Stimulated activated memory B cell treated with anti-CD40 and anti-IgM and Interleukin-4, amounts not matched to agents 10 μg/mL and 1 μg/mL and 100 μg/mL, for 72 hours (primary cell): Measurements from ENCODE around the gene CSTF3.
"Not testable (repeated sequence)": the region's sequence is repeated elsewhere in the genome, so short reads cannot be mapped to it uniquely, and the experiment has no call there.

Source experiments
- ATAC-seq: fragments of 150-1000 bp; cut with Tn5 transposase; 2 replicates; pipeline ENCODE4 v1.10.0; 2021
- H3K27ac Mint-ChIP-seq: one replicate; pipeline ENCODE4 v1.8.0; 2022; ENCODE audit warnings: mild to moderate bottlenecking, mixed read lengths
- H3K27me3 Mint-ChIP-seq: one replicate; pipeline ENCODE4 v1.8.0; 2022; ENCODE audit warnings: mixed read lengths
- H3K36me3 Mint-ChIP-seq: one replicate; pipeline ENCODE4 v1.8.0; 2022; ENCODE audit warnings: mixed read lengths
- H3K4me1 Mint-ChIP-seq: one replicate; pipeline ENCODE4 v1.8.0; 2022; ENCODE audit warnings: mixed read lengths
- H3K4me3 Mint-ChIP-seq: one replicate; pipeline ENCODE4 v1.8.0; 2022; ENCODE audit warnings: mild to moderate bottlenecking, moderate library complexity, mixed read lengths
- H3K9me3 Mint-ChIP-seq: one replicate; pipeline ENCODE4 v1.8.0; 2022; ENCODE audit warnings: mixed read lengths

The CSTF3 gene

GRCh38 chr11:33176760-33177159 is 15.5 kb upstream of the CSTF3 start:
- not testable (repeated sequence) for H3K9me3 Mint-ChIP-seq, H3K27me3 Mint-ChIP-seq, H3K4me1 Mint-ChIP-seq, H3K36me3 Mint-ChIP-seq, H3K4me3 Mint-ChIP-seq, ATAC-seq, H3K27ac Mint-ChIP-seq

- peaks cover 6% of the 10 kb centered on the region for H3K36me3 Mint-ChIP-seq
- ATAC-seq: no peak
- H3K27me3 Mint-ChIP-seq: no peaks in the 10 kb centered on the region
These were observed 11.7 kb upstream of the CSTF3 start for GRCh38 chr11:33172996-33173395.

GRCh38 chr11:33172345-33172744 is 11.1 kb upstream of the CSTF3 start:
- no peaks in the 10 kb centered on the region for H3K9me3 Mint-ChIP-seq
- H3K36me3 Mint-ChIP-seq: peaks cover 6% of the 10 kb centered on the region
- H3K4me1 Mint-ChIP-seq: no peaks in the 10 kb centered on the region
- no peak overlapping the region for H3K27ac Mint-ChIP-seq
- ATAC-seq: no peak
- H3K27me3 Mint-ChIP-seq: no peaks in the 10 kb centered on the region
- H3K4me3 Mint-ChIP-seq: no peak overlapping the region

More at GRCh38 chr11:33172996-33173395, 11.7 kb upstream of the CSTF3 start:
- no peaks in the 10 kb centered on the region for H3K9me3 Mint-ChIP-seq
- H3K27ac Mint-ChIP-seq: no peak overlapping the region
- no peaks in the 10 kb centered on the region for H3K4me1 Mint-ChIP-seq
- no peak overlapping the region for H3K4me3 Mint-ChIP-seq

- H3K9me3 Mint-ChIP-seq: no peaks in the 10 kb centered on the region
- H3K36me3 Mint-ChIP-seq: peaks cover 6% of the 10 kb centered on the region
- H3K4me1 Mint-ChIP-seq: no peaks in the 10 kb centered on the region
- no peaks in the 10 kb centered on the region for H3K27me3 Mint-ChIP-seq
- H3K27ac Mint-ChIP-seq: no peak overlapping the region
- no peak for ATAC-seq
- H3K4me3 Mint-ChIP-seq: no peak overlapping the region
These were observed 10.0 kb upstream of the CSTF3 start for GRCh38 chr11:33171251-33171650.

GRCh38 chr11:33168709-33169200 is 7.5 kb upstream of the CSTF3 start:
- H3K27me3 Mint-ChIP-seq: no peaks in the 10 kb centered on the region
- H3K9me3 Mint-ChIP-seq: no peaks in the 10 kb centered on the region
- no peaks in the 10 kb centered on the region for H3K36me3 Mint-ChIP-seq
- no peak overlapping the region for H3K27ac Mint-ChIP-seq
- no peaks in the 10 kb centered on the region for H3K4me1 Mint-ChIP-seq
- no peak for ATAC-seq
- no peak overlapping the region for H3K4me3 Mint-ChIP-seq

GRCh38 chr11:33162831-33163230 is 1.6 kb upstream of the CSTF3 start:
- no peak overlapping the region for H3K27ac Mint-ChIP-seq
- peak overlapping the region; percentile 12 for H3K4me3 Mint-ChIP-seq
- no peak for ATAC-seq
- peaks cover 17% of the 10 kb centered on the region for H3K36me3 Mint-ChIP-seq
- no peaks in the 10 kb centered on the region for H3K9me3 Mint-ChIP-seq
- no peaks in the 10 kb centered on the region for H3K27me3 Mint-ChIP-seq
- peaks cover 42% of the 10 kb centered on the region for H3K4me1 Mint-ChIP-seq

- H3K9me3 Mint-ChIP-seq: no peaks in the 10 kb centered on the region
- H3K27ac Mint-ChIP-seq: peak overlapping the region; percentile 99
- no peaks in the 10 kb centered on the region for H3K27me3 Mint-ChIP-seq
- ATAC-seq: no peak
- H3K4me3 Mint-ChIP-seq: peak overlapping the region; percentile 100
- peaks cover 23% of the 10 kb centered on the region for H3K36me3 Mint-ChIP-seq
- peaks cover 64% of the 10 kb centered on the region for H3K4me1 Mint-ChIP-seq
These were observed 693 bp downstream of the CSTF3 start for GRCh38 chr11:33160587-33160986.

- H3K27ac Mint-ChIP-seq: peak overlapping the region; percentile 99
- no peak for ATAC-seq
- peaks cover 26% of the 10 kb centered on the region for H3K36me3 Mint-ChIP-seq
- H3K4me3 Mint-ChIP-seq: peak overlapping the region; percentile 100
- H3K9me3 Mint-ChIP-seq: no peaks in the 10 kb centered on the region
- H3K27me3 Mint-ChIP-seq: no peaks in the 10 kb centered on the region
- H3K4me1 Mint-ChIP-seq: peaks cover 68% of the 10 kb centered on the region
These were observed 1.1 kb downstream of the CSTF3 start for GRCh38 chr11:33160136-33160535.

- not testable (repeated sequence) for H3K27me3 Mint-ChIP-seq, H3K27ac Mint-ChIP-seq, H3K9me3 Mint-ChIP-seq, ATAC-seq
- peak overlapping the region; percentile 100 for H3K4me3 Mint-ChIP-seq
- peaks cover 31% of the 10 kb centered on the region for H3K36me3 Mint-ChIP-seq
- H3K4me1 Mint-ChIP-seq: peaks cover 68% of the 10 kb centered on the region
These were observed 1.9 kb downstream of the CSTF3 start for GRCh38 chr11:33159378-33159867.

- Mint-ChIP-seq H3K4me1 (peaks cover 68% of the 10 kb centered on the region), H3K27ac (no peak overlapping the region), H3K27me3 (no peaks in the 10 kb centered on the region), H3K4me3 (peak overlapping the region; percentile 43), H3K9me3 (no peaks in the 10 kb centered on the region), H3K36me3 (peaks cover 31% of the 10 kb centered on the region)
- no peak for ATAC-seq
These were observed 2.5 kb downstream of the CSTF3 start for GRCh38 chr11:33158596-33159275.

- H3K27me3 Mint-ChIP-seq: no peaks in the 10 kb centered on the region
- ATAC-seq: no peak
- peaks cover 61% of the 10 kb centered on the region for H3K4me1 Mint-ChIP-seq
- peak overlapping the region; percentile 50 for H3K4me3 Mint-ChIP-seq
- no peak overlapping the region for H3K27ac Mint-ChIP-seq
- H3K36me3 Mint-ChIP-seq: peaks cover 31% of the 10 kb centered on the region
- H3K9me3 Mint-ChIP-seq: no peaks in the 10 kb centered on the region
These were observed 3.9 kb downstream of the CSTF3 start for GRCh38 chr11:33157103-33158027.

- no peak overlapping the region for H3K27ac Mint-ChIP-seq
- H3K36me3 Mint-ChIP-seq: peaks cover 21% of the 10 kb centered on the region
- ATAC-seq: no peak
- H3K27me3 Mint-ChIP-seq: no peaks in the 10 kb centered on the region
- H3K4me3 Mint-ChIP-seq: no peak overlapping the region
- peaks cover 12% of the 10 kb centered on the region for H3K4me1 Mint-ChIP-seq
- H3K9me3 Mint-ChIP-seq: no peaks in the 10 kb centered on the region
These were observed 9.9 kb downstream of the CSTF3 start for GRCh38 chr11:33151399-33151798.

- Mint-ChIP-seq H3K9me3 (no peaks in the 10 kb centered on the region), H3K27me3 (no peaks in the 10 kb centered on the region), H3K4me1 (no peaks in the 10 kb centered on the region), H3K4me3 (no peak overlapping the region), H3K27ac (no peak overlapping the region), H3K36me3 (peaks cover 30% of the 10 kb centered on the region)
- ATAC-seq: no peak
These were observed 13.7 kb downstream of the CSTF3 start for GRCh38 chr11:33147559-33147958.

GRCh38 chr11:33135768-33136443 is 25.4 kb downstream of the CSTF3 start:
- H3K36me3 Mint-ChIP-seq: peaks cover 7% of the 10 kb centered on the region
- H3K27ac Mint-ChIP-seq: no peak overlapping the region

GRCh38 chr11:33135216-33135615 is 26.1 kb downstream of the CSTF3 start:
- H3K9me3 Mint-ChIP-seq: no peaks in the 10 kb centered on the region
- no peaks in the 10 kb centered on the region for H3K27me3 Mint-ChIP-seq
- no peak for ATAC-seq
- no peak overlapping the region for H3K4me3 Mint-ChIP-seq
- no peak overlapping the region for H3K27ac Mint-ChIP-seq
- peaks cover 3% of the 10 kb centered on the region for H3K36me3 Mint-ChIP-seq
- H3K4me1 Mint-ChIP-seq: no peaks in the 10 kb centered on the region

More at GRCh38 chr11:33135768-33136443, 25.4 kb downstream of the CSTF3 start:
- ATAC-seq: no peak
- Mint-ChIP-seq H3K9me3 (no peaks in the 10 kb centered on the region), H3K27me3 (no peaks in the 10 kb centered on the region), H3K4me3 (no peak overlapping the region), H3K4me1 (no peaks in the 10 kb centered on the region)
